ENCODE measurements around the gene VWF.
A peak's percentile ranks its signal among the peaks of the same experiment; 100 is the strongest.

The VWF gene

DNA sequence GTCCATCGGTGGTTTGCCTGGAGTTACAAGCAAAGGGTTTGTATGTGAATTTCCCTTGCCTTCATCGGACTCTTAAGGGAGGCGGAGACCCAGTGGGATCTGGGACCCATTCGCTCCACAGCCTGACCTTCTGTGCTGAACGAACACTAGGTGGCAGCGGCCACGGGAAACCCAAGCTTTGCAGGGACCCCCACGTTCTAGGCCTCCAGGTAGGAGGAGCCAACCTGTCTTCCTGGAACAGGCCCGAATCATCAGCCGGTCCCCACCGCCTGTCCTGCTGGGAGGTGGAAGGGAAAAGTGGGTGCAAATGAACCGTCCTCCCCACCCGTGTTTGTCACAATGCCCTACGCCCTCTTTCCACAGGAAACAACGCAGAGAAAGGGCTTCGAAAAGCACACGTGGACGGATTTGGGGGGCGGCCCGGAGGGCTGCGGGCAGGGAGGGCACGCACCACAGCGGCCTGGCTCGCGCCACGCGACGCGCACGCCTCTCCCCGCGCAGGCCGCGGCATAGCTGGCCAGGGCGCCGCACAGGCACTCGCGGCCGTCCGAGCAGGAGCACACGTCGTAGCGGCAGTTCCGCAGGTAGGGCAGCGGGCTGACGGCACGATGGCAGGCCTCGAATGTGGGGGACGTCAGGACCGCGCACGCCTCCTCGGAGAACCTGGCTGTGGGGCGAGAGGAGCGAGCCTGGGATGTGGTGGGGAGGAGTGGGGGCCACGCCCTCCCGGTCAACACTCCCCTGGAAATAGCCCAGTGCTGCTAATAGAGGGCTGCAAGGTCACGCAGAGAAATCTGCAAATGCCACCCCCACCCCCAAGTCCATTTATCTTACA lies 67.8 kb downstream of the VWF start:
- no peak for DNase-seq

DNA sequence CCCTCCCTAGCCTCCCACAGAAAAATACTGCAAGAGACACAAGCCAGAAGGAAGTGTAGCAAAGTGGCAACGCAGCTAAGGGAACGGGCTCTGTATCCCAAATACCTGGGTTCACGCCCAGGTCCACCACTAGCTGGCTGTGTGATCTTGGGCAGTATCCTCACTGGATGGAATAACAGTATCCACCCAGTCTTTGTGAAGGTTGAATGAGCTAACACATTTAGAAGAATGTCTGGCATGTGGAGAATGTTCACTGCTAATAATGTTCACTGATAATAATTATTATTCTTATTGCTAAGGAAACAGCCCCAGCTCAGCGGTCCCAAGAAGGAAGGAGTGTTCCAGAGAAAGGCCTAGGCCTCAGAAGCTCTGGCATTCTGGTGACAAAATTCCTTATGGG lies 70.9 kb downstream of the VWF start:
- DNase-seq, result no peak

DNA sequence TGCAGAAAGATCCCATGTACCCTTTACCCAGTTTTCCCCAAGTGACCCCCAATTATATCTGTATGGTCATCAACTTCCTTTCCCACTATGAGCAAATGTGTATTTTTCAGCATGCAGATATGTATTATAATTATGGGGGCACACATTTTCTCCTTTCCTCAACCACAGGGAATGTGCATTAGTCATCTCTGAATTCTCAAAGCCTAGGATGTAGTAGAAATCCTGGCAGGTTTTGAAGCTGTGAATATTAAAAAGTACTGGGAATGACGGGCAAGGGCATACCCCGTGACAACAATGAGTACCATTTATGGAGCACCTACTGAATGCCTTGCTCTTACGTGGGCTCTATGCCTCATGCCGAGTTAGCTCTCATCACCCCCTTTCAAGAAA lies 71.5 kb downstream of the VWF start:
- no peak for DNase-seq

DNA sequence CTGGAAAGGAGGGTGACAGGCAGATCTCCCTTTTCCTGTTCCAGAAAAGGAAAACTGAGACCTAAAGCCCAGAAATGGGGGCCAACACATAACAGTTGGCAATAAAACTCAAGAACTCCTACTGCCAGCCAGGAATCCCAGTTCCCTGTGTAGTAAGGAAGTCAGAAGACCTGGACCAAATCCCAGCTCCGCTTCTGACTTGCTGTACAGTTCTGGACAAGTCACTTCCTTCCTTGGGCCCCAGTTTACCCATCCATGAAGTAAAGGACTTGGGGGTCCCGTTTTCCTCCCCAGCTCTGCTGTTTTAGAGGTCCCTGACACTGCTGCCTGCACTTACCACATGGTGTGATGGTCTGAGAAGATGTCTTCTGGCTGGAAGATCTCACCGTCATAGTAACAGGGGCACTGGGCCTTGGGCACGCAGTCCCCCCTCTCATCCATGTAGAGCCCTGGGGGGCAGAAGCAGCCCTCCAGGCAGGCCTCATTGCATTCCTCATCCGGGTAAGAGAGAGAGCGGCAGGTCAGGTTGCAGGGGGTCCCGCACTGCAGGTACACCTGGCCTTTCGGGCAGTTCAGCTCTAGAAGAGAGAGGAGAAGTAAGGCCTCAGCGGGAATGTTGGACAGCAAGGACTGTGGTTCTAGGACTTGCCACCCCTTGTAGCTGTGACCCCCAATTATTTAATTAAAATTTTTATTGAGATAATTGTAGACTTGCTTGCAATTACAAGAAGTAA lies 72.1 kb downstream of the VWF start:
- DNase-seq, result no peak

DNA sequence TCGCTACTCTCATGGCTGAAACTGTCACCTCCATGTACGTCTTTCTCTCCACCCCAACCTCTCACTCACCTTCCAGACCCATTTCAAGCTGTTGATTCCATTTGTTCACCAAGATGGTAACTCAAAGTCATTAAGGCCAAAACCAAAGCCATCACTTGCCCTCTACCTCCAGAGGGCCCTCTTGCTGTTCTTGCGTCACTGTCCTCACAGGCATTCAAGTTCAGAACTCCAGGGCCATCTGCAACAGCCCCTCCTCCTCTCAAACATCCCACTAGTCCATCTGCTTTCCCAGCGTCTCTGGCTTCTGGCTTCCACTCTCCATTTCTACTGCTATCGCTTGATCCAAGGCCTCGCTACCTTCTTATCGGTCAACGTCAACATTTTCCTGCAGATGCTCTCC lies 74.5 kb downstream of the VWF start:
- DNase-seq, result no peak

DNA sequence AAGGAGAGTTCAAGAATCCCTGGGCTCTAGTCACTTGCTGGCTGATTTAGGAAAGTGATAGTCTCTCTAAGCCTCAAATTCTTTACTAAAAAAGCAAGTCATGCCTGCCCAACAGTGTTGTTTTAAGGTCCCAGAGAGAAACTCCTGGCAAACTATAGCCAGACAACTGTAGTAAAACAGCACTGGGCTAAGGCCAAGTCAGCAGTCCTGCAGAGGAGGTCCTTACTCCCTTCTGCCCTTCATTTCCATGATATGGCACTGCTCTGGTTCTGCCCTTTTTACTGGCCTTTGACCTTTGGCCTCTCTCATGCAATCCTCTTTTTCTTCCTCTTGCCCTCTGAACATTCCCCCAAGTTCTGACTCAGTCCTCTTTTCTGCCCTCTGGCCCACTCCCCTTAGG lies 74.9 kb downstream of the VWF start:
- DNase-seq, result no peak

DNA sequence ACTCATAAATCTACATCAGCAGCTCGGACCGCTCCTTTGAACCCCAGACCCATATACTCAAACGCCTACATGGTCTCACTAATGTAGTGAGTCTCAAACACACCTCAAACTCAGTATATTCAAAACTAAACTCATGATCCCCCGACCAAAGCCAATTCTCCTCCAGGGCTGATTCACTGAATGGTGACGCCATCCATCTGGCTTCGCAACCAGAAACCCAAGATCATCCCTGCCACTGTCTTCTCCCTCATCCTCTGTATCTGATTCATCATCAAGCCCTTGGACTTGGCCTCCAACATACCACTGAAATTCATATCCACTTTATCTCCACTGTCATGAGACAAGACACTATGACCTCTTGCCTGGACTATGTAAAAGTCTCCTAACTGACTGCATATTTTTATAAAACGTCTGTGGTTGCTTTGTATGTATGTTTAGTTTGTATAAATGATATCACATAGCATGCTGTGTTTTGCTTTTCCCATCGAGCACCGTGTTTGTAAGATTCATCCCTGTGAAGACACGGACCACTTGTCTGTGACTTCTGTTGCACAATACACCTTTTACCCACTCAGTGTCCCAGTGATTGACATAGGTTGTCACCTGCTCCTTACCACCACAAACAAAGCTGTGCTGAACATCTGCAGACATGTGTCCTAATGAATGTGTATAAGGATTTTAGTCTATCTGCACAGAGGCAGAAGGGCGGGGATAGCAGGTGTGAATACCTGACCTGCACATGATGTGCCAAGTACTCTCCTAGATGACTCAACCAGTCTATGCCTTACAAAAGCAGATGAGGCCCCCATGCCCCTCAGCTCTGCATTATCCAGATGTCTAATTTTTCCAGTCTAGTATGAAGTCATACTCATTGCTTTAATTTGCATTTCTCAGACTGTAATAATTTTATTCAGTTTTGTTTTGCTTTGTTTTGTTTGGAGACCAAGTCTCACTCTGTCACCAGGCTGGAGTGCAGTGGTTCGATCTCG lies 76.9 kb downstream of the VWF start:
- DNase-seq, result no peak

DNA sequence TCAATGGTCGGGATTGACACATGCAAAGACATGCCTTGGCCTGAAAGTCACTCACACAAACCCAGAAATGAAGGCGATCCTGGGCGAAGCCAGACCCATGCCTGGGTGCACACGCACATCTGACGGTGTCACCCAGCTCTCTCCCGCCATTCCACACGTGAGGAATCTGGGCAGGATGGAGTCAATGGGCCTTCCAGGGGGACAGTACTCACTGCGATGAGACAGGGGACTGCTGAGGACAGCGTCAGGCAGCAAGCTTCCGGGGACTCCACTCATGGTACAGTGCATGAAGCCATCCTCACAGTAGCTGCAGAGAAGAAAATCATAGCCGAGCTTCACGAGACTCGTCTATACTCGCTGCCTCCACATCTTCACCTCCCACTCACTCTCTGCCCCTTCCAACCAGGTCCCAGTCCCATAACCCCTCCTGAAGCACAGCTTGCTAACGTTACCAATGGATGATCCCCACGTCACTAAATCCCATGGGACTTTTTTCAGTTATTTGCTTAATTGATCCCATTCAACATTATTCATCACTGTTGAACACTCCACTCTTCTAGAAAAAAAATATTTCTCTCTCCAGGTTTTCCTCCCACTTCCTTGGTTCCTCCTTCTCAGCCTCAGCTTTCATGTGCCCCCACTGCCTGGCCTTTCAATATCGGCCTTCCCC lies 77.8 kb downstream of the VWF start:
- no peak for DNase-seq

DNA sequence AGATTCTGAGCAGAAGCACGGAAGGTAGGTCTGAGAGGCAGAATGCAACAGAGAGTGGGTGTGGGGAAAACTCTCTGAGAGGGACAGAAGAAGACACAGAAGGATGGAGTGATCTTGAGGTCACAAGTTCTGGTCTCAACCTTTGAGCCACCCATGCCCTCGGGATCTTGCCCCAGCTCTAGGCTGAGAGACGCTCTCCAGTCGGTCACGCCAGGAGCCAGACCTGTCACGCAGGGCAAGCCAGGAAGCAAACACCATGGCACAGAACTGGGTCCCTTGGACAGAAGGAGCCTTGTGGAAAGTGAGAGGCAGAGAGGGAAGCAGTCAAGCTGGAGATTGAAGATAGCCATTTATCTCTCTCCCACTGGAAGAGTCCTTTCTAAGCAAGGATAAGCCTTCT lies 79.0 kb downstream of the VWF start:
- DNase-seq, result no peak

DNA sequence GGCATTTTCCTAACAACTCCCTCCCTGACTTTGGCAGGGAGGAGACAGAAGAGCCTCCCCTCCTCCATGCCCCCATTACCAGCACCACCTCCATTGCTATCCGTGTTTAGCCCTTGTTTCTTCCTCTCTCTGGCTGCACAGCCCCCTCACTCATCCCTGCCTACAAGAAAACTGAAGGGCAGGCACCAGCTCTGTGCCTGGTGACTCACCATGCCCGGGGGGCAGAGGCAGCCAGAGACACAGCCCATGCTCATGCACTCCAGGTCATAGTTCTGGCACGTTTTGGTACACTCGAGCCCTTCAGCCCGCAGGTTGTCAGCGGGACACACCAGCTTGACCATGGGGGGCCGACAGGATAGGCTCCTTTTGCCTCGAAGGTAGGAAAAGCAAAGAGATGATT lies 80.4 kb downstream of the VWF start:
- no peak for DNase-seq

DNA sequence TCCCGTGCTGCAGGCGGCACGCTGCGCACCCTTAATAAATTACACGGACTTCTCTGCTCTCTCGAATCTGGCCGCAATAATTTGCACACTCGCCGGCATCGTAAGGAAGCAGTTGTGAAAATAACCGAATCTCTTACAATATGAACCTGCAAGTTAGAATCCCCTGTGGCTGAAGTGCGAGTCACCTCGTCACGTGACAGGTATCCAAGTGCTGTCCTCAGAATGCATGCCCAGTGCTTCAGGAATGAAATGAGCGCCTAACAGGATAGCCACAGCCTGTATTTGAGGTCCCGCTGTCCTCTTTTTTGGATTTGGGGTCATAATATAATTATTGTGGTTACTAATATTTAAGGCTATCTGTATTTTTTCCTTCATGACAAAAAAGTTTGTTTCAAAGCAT lies 82.0 kb downstream of the VWF start:
- no peak for DNase-seq

DNA sequence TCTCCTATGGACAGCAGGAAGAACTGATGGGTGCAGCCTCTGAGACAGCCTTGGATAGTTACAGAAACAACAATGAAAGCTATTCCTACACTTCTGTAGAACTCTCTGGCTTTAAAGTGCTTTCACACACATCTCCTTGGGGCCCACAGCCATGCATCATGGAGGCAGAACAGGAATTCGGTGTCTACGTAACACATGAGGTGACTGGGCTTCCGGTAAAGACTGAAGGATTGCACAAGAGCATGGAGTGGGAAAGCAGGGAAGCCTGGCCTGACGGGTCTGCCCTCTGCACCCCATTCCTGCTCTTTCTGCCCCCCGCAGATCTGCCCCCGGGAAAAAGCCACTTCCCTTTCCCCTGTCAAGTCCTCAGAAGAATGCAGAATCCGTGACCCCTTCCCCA lies 82.6 kb downstream of the VWF start:
- no peak for DNase-seq

DNA sequence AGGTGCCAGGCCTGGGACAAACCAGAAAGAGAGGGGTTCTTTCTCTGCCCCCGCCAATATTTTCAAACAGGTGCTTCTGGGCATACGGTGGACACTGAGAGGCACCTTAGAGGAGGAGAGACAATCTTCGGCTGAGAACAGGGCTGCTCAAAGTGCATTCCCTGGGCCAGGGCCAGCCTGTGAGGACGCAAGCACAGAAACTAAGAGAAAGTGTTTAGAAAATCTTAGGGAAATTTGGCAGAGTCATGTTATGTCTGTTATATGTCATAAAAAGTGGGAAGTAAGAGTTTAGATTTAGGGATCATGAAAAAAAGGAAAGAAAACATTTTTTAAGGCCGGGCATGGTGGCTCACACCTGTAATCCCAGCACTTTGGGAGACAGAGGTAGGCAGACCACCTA lies 83.7 kb downstream of the VWF start:
- DNase-seq, result no peak

DNA sequence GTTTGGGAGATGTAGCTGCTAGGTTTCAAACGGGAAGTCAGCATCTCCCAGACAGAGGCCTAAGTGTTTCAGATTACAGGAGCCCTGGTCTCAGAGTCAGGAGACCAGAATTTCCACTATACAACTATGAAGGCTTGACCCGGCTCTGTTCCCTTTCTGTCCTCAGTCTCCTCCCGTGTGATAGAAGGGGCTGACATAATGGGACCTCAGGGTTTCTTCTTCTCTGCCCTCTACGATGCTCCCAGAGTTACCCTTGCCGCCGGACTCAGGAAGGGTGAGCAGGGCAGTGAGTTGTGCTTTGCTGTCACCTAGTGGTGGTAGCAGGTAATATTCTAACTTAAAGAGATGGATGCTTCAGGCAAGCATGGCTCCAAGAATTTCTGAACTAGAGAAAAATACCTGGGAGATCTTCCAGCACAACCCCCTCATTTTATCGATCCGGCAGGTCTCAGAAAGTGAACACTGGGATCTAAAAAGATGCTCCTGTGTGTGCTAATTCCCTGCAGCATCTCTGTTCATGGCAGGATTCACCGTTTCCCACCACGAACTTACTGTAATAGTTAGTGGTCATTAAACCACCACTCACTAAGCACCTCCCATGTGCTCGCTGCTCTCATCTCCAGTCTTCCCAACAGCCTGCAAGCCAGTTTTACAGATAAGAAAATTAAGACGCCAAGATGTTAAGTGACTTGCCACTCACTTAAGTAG lies 84.4 kb downstream of the VWF start:
- DNase-seq, result peak; percentile 34

DNA sequence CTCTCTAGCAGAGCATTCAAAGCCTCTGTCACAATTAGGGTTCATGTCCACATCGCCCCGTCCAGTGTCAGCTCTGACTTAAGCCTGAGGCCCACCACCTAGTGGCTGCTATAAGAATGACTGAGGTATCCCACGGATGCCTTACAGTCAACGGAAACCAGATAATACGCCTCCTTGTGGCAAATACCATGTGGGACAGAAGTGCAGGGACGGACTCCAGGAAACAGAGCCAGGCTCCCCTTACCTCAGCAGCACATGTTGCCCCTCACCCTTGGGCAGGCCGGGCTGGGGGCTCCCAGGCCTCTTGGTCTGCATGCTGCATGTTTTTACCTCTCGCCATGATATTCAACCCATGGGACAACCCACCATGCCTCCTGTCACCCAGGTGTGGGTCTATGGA lies 86.3 kb downstream of the VWF start:
- DNase-seq, result peak; percentile 1

DNA sequence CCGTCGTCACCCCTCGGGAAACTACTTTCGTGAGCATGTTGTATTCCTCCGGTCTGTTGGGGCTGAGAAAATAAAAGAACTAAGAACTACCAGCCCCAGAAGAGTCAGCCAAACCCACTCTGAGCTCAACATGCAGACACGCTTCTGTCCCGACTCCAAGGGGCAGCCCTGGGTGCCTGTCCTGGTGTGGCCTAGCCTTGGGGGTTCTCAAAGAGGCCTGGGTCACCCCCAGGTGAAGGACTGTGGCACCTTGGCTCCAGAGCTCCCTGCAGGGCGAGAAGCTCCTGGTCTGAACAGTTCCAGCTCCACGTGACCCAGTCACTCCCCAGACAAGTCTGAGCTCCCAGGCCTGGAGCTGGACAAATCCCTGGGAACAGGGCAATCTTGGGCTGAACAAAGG lies 87.0 kb downstream of the VWF start:
- no peak for DNase-seq

DNA sequence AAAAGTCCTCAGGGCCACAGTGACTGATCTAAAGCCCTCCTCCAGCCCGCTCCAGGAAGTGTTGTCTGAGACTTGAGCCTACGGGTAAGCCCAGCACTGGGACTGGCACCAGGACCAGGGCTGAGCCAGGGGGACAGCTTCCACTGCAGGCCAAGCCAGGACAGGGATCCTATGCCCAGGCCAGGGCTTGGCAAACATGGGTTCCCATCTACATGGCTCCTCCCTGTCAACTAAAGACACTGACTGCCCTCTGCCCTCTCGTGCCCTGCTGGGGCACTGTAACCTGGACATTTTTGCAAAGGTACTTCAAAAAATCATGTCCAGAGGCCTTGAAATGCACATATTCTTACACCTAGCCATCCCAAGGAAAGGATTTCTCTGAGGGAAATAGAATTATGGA lies 88.0 kb downstream of the VWF start:
- DNase-seq, result no peak

DNA sequence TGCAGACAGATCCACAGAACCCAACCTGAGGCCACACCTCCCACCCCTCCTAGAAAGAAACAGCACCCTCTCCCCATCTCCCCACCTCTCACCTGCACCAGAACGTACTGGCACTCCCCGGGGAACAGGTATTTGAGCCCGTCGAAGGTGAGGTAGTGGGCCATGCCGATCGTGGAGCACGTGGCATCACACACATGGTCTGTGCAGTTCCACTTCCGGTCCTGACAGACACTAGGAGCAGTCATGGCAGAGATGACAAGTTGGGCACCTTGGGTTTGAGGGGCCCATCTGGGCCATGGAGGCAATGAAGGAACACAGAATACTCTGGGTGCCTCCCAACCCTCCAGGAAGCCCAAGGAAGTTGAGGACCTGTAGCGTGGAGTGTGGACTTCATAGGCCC lies 89.9 kb downstream of the VWF start:
- DNase-seq, result no peak

DNA sequence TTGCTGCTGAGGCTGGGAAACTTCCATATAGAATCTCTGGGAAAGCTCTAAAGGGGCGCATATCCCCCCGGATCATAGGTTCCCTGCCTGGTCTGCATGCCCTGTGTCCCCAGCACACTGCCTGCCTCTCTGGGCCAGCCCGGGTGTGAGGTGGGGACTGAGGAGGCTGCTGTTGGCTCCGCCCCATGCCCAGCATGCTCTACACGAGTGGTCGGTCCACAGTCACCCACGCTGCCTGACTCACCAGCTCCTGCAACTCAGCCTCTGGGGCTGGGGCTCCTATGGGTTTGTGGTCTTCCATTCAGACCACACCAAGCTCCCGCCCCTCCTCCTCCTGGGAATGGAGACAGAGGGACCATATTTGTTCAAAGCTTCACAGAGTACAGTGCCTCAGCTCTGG lies 90.9 kb downstream of the VWF start:
- no peak for DNase-seq

DNA sequence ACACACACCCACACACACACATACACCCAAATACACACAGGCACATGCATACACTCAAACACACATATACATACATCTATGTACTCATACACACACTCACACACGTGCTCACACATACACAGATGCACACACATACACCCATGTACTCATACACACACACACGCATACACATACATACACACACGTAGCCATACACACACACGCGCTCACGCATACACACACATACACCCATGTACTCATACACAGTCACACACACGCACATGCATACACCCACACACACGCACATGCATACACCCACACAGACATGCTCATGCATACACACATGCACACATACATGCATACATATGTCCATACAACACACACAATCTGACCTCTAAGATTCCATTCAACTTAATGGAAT lies 91.7 kb downstream of the VWF start:
- no peak for DNase-seq

DNA sequence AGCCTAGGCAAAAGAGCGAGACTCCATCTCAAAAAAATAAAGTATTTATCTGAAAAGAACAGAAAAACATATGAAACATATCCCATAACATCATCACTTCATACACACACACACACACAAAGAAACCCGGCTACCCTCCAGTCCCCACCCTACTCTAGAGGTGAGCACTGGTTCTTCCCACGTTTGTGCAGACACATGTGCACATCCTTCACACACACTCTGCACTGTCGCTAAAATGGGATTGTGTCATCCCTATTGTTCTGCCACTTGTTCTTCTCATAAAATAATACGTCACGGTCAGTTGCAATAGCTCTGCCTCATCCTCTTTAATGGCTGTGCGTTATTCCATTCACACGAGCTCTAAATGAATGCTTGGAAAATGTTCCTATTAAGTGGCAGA lies 93.5 kb downstream of the VWF start:
- DNase-seq, result no peak

DNA sequence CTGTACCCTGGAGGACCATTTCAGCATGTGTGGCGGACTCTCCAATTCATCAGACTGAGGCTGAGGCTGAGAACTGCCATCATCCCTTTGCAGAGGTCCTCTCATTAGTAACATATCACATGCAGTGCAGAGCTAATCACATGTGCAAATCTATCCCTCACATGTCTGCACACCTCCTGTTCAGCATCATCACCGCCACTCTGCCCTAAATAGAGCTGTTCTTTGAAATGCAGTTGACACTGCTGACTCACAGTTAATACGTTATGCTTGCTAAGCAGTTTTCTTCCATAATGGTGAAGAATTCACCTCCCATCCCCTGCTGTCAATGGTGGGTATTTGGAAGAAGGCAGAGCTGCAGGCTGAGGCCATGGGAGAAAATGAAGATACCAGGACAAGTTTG lies 94.4 kb downstream of the VWF start:
- no peak for DNase-seq
